Ishikawa (cell line): ENCODE results near the gene DEAF1.

Experiments used
- CEBPB ChIP-seq: IDR thresholded peaks from 2 replicates; pipeline ENCODE4 v1.6.1; 2012
- CREB1 ChIP-seq: IDR thresholded peaks from 2 replicates; pipeline ENCODE4 v1.6.1; 2012; ENCODE audit warnings: low read depth
- EGR1 ChIP-seq: IDR thresholded peaks from 2 replicates; pipeline ENCODE4 v1.6.1; 2012
- EP300 ChIP-seq: IDR thresholded peaks from 2 replicates; pipeline ENCODE4 v1.6.1; 2012; ENCODE audit warnings: borderline replicate concordance
- FOXM1 ChIP-seq: IDR thresholded peaks from 2 replicates; pipeline ENCODE4 v1.6.1; 2012; ENCODE audit warnings: low read depth, borderline replicate concordance
- MAX ChIP-seq: IDR thresholded peaks from 2 replicates; pipeline ENCODE4 v1.6.1; 2012
- NFIC ChIP-seq: IDR thresholded peaks from 2 replicates; pipeline ENCODE4 v1.6.1; 2012
- RAD21 ChIP-seq: IDR thresholded peaks from 2 replicates; pipeline ENCODE4 v1.6.1; 2012; ENCODE audit warnings: low read depth
- REST ChIP-seq: IDR thresholded peaks from 2 replicates; pipeline ENCODE4 v1.6.1; 2012; ENCODE audit warnings: low read depth, mild to moderate bottlenecking
- TAF1 ChIP-seq: IDR thresholded peaks from 2 replicates; pipeline ENCODE4 v1.6.1; 2012; ENCODE audit warnings: low read depth, mild to moderate bottlenecking
- TCF12 ChIP-seq: IDR thresholded peaks from 2 replicates; pipeline ENCODE4 v1.6.1; 2012; ENCODE audit warnings: low read depth
- TEAD4 ChIP-seq: IDR thresholded peaks from 2 replicates; pipeline ENCODE4 v1.6.1; 2012
- USF1 ChIP-seq: IDR thresholded peaks from 2 replicates; pipeline ENCODE4 v1.6.1; 2012
- YY1 ChIP-seq: IDR thresholded peaks from 2 replicates; pipeline ENCODE4 v1.6.1; 2012; ENCODE audit warnings: low read depth
- ZBTB7A ChIP-seq: IDR thresholded peaks from 2 replicates; pipeline ENCODE4 v1.6.1; 2012; ENCODE audit warnings: low read depth

Gene DEAF1

GRCh38 chr11:616320-617198 lies 78.5 kb downstream of the DEAF1 start:
- TF ChIP-seq TCF12 (no peak), ZBTB7A (no peak), EGR1 (no peak), YY1 (no peak), MAX (no peak), TEAD4 (no peak), REST (no peak), CEBPB (no peak)

GRCh38 chr11:615504-616319 lies 79.3 kb downstream of the DEAF1 start, which contains the start of gene IRF7:
Gene IRF7, minus strand, starts transcription at chr11:615950. Its CDS starts 586 bp downstream, at chr11:615364.
- TF ChIP-seq FOXM1 (no peak), TAF1 (peak; percentile 51; the same call in 1 of the 2 replicates), EGR1 (peak; percentile 47; the same call in 1 of the 2 replicates), TCF12 (no peak; the same call in 1 of the 2 replicates), YY1 (peak; percentile 45; the same call in 1 of the 2 replicates), EP300 (no peak; the same call in 1 of the 2 replicates), NFIC (no peak), REST (no peak), USF1 (no peak), CEBPB (no peak), MAX (peak; percentile 73), RAD21 (no peak), TEAD4 (0 out of 2 replicates have a peak, but pooled peaks have one; percentile 29), ZBTB7A (0 out of 2 replicates have a peak, but pooled peaks have one; percentile 63), CREB1 (0 out of 2 replicates have a peak, but pooled peaks have one; percentile 28)

GRCh38 chr11:614623-615503 lies 80.2 kb downstream of the DEAF1 start:
- TF ChIP-seq CREB1, result no peak
- TF ChIP-seq TCF12, result no peak
- no peak; the same call in 1 of the 2 replicates for TF ChIP-seq EP300
- no peak for TF ChIP-seq FOXM1
- TF ChIP-seq TAF1, result no peak
- TF ChIP-seq MAX, result no peak

GRCh38 chr11:614021-614622 lies 80.9 kb downstream of the DEAF1 start:
- no peak for TF ChIP-seq USF1
- TF ChIP-seq FOXM1, result no peak
- TF ChIP-seq CREB1, result no peak
- no peak for TF ChIP-seq NFIC
- no peak for TF ChIP-seq EGR1
- no peak for TF ChIP-seq YY1
- no peak for TF ChIP-seq RAD21
- no peak for TF ChIP-seq MAX
- TF ChIP-seq REST, result no peak
- TF ChIP-seq TCF12, result no peak
- TF ChIP-seq EP300, result no peak
